Fibroblast of lung (primary cell): Measurements from ENCODE around the gene APEX1.

ENCODE experiments used
- EZH2 ChIP-seq: IDR thresholded peaks from 2 replicates; pipeline ENCODE4 v1.5.1; 2012; ENCODE audit warnings: low read length, control low read depth, mild to moderate bottlenecking; ENCODE audit errors: missing control alignments
- TF ChIP-seq, protein P1 (sequence below), 2 donors: IDR thresholded peaks in 1 of 2; conservative IDR thresholded peaks in 1 of 2; 1 replicate in 1 of 2; 2 replicates in 1 of 2; pipeline ENCODE4 v1.5.1; 2011 to 2012; ENCODE audit warnings: low read length in 2 of 2, control low read depth in 1 of 2, inconsistent platforms in 1 of 2, low read depth in 1 of 2, mild to moderate bottlenecking in 1 of 2

DNA sequence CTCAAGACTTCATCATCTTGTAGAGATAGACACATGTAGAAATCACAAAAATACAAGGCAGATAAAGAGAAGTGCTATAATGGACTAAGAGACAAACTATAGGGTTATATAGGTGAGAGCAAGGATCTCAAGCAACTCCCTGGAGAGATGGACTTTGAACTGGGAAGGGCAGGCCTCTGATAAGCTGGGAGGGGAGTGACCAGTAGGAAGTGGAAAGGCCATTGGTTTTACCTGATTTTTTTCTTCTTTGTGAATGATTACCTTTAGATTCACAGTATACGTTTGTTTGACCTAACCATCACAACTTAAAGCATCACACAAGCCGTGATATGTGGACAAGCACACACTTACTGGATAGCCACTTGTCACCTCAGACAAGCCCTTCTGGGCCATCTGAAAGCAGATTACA is 36.5 kb upstream of the APEX1 start:
- TF ChIP-seq, protein P1, sequence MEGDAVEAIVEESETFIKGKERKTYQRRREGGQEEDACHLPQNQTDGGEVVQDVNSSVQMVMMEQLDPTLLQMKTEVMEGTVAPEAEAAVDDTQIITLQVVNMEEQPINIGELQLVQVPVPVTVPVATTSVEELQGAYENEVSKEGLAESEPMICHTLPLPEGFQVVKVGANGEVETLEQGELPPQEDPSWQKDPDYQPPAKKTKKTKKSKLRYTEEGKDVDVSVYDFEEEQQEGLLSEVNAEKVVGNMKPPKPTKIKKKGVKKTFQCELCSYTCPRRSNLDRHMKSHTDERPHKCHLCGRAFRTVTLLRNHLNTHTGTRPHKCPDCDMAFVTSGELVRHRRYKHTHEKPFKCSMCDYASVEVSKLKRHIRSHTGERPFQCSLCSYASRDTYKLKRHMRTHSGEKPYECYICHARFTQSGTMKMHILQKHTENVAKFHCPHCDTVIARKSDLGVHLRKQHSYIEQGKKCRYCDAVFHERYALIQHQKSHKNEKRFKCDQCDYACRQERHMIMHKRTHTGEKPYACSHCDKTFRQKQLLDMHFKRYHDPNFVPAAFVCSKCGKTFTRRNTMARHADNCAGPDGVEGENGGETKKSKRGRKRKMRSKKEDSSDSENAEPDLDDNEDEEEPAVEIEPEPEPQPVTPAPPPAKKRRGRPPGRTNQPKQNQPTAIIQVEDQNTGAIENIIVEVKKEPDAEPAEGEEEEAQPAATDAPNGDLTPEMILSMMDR (conservative IDR thresholded peaks at IDR 0.05 in 1 of 2, IDR thresholded peaks at IDR 0.05 in 1 of 2; ENCODE audit: low read depth in 1 of 2, low read length in 2 of 2) = no peak
- TF ChIP-seq EZH2 = no peak
